SW480 (cell line): ENCODE data around the gene RNASEH1.

Experiments used
- DNase-seq: peaks from one replicate; pipeline ENCODE4 v3.0.0-alpha.2; 2016; ENCODE audit warnings: low spot score

RNASEH1 gene, protein sequence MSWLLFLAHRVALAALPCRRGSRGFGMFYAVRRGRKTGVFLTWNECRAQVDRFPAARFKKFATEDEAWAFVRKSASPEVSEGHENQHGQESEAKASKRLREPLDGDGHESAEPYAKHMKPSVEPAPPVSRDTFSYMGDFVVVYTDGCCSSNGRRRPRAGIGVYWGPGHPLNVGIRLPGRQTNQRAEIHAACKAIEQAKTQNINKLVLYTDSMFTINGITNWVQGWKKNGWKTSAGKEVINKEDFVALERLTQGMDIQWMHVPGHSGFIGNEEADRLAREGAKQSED

DNA sequence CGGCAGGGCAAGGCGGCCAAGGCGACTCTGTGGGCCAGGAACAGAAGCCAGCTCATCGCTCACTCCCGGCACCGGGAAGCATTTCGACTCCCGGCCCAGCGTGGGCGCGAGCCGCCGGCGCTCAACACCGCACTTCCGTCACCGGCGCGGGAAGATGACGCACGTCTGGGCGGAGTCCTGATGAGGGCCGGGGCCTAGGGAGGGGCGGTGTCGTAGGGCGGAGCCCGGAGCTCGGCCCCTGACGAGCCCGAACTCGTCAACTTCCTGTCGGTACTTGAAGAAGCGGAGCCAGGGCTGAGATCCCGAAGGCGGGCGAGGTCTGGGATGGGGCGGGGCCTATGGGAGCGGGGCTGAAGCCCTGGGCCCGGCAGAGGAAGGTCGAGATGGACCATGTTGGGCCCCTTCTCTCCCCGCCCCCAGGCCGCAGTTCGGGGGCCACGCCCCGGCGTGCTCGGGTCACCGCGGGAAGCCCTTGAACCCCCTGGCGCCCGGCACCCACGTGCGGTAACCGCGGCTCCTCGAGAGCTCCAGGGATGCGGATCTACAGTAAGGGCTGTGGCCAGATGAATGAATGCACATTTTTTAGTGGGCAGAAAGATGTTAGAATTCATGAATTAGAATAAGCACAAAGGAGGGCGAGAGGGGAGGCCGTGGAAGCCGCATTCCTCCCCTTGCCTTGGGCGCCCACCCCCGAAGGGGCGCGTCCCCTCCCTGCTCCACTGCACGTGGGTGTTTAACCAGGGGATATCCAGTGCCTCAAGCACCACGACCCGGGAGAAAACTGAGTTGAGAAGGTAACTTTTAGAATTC, at the start of gene RNASEH1:
RNASEH1 (minus strand) TSS at position 129 of the 810 bp plus-strand sequence; CDS start at position 56, 73 bp downstream.
- DNase-seq, result peak; percentile 99

DNA sequence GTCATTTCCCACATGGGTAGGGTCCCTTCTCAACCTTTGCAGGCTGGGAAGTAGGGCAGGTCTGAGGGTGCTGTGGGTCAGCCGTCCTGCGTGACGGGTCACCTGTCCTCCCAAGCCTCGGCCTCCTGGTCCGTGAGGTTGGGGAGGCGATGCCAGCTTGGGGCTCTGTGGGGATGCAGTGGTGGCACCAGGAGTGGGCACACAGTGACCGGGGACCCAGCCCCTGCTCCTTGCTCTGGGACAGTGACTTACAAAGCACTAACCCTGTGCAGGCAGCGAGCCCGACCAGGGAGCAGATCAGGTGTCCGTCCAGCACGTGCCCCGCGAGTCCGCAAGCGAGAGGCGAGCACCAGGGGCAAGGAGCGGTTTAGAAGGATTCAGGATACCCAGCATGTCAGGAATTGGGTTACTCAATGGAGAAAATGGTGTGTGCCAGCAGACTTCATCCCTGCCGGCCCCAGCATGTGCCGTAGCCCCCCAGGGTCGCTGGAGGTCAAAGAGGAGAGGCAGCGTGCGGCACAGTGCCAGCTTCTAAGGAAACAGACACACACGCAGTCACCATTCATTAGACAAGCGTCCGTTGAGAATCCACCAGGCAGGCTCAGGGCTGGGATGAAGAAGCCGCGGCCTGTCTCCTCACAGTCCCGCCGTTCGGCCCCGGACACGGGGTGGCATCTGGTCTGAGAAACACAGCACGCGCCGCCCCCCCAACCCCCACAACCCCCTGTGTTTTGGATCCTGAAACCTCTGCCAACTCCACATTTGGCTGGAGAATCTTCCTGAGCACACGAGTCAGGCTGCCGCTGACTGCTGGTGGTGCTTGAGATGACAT, 48.5 kb upstream of the RNASEH1 start:
- DNase-seq, result no peak

DNA sequence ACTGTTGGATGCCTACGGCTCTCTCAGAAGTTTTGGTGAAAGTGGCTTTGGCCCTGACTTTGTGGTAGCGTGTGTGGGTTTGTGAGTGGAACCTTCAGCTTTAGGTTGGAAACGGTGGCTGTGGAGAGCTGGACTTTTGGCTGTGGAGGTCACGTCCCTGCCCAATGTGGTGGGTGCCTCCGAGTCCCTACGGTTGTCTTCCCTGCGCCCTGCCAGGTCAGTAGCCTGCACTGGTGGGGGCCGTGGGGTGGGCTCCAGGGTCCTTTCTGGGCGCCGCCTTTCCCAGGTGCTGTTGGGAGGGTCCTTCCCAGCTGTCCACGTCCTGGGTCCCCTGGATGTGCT, 47.9 kb upstream of the RNASEH1 start:
- no peak for DNase-seq

DNA sequence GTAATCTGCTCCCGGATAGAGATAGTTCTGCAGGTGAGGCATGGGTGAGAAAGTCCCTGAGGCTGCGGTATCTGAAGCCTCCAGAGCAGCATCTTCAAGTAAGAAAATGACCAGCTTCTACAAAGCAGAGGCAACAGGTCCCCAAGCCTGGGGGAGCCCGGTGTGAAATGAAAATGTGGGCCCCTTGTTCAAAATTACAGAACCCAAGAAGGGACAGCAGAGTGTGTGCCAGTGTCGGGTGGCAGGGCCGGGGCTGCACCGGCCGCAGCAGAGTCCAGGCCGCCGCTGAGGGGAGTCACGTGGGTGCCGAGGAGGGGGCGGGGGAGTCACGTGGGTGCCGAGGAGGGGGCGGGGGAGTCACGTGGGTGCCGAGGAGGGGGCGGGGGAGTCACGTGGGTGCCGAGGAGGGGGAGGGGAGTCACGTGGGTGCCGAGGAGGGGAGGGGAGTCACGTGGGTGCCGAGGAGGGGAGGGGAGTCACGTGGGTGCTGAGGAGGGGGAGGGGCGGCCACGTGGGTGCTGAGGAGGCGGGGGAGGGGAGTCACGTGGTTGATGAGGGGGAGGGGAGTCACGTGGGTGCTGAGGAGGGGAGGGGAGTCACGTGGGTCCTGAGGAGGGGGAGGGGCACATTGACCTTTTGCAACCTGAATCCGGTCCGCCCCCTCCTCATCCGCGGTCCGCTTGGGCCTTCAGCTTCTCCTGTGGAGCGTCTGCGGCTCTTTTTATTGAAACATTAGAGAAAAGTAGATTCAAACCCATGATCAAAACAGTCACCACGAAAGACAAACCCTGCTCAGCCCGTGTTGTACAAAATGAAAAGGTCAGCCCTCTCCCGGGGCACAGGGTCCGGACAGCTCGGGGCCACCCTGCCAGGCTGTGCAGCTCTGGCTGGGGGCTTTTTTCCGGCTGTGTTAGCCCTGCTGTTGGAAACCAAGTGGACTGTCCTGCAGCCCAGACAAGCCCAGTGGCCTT, 47.1 kb upstream of the RNASEH1 start:
- DNase-seq, result peak; percentile 93

DNA sequence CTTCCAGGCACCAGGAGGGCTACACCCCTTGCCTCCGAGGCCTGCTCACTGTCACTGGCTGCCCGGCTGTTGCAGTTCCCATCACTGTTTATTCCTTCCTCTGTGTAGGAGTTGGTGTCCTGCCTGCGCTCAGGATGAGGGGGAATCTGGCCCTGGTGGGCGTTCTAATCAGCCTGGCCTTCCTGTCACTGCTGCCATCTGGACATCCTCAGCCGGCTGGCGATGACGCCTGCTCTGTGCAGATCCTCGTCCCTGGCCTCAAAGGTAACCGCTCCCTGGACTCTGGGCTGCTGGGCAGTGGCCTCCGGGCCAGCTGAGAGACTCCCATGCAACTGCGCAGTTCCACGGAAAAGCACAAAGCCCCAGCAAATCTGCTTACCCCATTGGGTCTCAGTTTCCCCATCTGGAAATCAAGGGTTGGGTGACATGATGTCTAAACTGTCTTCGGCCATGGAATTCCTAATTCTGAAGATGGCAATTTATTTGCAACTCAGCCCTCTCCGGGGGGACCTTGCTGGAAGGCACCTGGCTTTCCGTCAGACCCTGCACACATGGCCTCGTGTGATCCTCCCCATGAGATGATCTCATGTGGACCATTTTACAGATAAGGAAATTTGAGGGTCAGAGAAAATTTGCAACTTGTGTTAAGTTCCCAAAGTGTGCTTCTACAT, 46.2 kb upstream of the RNASEH1 start:
- DNase-seq, result no peak

DNA sequence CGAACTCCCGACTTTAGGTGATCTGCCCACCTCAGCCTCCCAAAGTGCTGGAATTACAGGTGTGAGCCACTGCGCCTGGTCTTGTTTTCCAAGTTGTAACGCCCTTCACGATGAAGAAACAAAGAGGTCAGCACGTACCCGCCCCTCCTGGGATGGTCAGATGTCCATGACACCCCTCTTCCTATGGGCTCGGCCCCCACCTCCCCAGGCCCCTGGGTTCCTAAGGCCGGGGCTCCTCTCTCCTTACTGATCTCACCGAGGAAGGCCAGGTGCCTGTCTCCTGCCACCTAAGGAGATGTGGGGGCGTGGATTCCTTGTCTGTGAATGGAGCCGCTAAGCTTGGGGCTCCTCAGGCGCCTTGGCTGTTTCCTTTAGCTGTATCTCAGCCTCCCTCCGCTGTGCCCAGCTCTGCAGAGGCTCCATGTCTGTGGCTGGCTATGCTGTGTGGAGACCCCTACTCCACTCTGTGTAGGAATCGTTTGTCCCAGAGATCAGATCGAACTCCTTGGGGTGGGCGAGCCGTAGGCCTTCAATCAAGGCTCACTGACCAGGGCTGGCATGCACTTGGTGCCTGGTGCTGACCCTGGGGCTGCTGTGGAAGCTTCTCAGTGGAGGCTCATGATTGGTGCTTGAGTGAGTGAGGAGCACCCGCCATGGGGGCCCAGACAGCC, 45.5 kb upstream of the RNASEH1 start:
- DNase-seq, result no peak

DNA sequence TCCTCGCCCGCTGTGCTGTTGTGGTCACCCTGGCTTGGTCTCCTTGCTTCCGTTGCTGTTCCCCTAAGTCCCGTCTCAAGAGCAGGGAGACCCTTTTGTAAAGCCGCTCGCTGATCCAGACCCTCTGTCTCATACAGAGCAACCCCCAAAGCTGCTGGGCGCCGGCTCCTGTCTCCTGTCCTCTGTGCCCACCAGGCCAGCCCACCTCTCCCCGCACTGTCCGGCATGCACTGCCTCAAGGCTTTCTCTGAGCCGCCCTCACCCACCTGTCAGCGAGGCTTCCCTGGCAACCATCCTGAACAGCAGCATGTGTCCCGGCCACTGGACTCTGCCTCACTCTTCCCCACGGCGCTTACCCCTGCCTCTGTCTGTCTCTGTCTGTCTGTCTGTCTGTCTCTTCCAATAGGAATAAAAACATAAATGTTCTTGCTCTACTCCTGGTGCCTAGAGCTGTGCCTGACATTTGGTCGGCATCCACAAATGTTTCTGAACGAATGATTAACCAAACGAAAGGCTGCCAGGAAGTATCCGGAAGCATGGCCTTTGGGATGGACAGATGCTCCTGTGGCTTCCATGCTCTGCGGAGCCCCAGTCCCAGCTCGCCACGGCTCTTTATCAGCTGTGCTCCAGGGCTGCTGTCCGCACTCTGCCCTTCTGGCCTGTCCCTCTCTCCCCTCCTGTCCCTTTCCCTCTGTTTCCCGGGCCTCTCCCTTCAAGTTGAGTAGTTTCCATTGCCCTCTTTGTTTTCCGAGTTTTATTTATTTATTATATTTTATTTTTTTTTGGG, 44.6 kb upstream of the RNASEH1 start:
- no peak for DNase-seq

DNA sequence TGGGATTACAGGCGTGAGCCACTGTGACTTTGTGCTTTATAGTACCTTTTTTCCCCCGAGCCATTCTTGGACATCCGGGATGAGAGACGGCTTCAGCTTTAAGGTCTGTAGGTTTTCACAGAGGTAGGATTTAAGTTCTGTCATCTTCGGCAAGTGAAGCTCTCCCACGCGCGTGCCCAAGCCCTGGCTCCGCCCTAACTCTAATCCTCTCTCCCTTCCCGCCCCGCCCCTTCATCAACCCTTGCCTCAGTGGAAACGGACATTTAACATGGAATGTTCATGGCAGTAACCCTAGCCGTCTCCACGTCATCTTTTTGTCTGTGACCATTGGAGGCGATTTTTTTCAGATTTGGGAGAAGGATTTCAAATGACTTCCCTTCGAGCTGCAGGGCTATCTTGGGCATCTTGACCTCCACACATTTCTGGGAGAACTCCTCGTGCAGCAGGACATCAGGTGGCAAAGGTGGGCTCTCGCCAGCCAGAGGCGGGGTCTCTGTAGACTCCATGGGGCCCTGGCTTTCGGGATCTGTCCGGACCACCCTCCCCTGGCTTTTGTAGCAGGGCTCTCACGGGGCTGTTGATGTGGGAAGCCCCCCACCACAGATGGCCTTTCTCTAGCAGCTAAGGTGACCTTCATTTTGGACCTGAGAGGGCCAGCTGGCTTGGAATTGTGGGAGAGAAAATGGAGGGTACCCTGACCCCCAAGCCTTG, 43.6 kb upstream of the RNASEH1 start:
- peak; percentile 37 for DNase-seq

DNA sequence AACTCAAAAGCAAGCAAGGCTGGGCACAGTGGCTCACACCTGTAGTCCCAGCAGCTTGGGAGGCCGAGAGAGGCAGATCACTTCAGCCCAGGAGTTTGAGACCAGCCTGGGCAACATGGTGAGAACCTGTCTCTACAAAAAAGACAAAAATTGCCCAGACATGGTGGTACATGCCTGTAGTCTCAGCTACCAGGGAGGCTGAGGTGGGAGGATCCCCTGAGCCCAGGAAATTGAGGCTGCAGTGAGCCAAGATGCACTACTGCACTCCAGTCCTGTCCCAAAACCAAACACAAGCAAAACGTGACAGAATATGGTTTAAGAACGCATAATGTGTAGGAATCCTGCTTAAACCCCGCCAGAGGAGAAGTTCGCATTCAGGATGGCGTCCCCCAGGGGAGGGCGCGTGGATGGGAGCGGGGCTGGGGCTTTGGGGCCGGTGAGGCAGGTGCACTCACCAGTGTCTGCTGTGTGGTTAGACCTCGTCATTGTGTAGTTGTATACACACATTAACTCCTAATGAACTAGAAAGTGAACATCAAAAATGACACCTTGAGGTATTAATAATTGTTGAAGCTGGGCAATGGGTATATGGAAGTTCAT, 42.2 kb upstream of the RNASEH1 start:
- DNase-seq, result no peak

DNA sequence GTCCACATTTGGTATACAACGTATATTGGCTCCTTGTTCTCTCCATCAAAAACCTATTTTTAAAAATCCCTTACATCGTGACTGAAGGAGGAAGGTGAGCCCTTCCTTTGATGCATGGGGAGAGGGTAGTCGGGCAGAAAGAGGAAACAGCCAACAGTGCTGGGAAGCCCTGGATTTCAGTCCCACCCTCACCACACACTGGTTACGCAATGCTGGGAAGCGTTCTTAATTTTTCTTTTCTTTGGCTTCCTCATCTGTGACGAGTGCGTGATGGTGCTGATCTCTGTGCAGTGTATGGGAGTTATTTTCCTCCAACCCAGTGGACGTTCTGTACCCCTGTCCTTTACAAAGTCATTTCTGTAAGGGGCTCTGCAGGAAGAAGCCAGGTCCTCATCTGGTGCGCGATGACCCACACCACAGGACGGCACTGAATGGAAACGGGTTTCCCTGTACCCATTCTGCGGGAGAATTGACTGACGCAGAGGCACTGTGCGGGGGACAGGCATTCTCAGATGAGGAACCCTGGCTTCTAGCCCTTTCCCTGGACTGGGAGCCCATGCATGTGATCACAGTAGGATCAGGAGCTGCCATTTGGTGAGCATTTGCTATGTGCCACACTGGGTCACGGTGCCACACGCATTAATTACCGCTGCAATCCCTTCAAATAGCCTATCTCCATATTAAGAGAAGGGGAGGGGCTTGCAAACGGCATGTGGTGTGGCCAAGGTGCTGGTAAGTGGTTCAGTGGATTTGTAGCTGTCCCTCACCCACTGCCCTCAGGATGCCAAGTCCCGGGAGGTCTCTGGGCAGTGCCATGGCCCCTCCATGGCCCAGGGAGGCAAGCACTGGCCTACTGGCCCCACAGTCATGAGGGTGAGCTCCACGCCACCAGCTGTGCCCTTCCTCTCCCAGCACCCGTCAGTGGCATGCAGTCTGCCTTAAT, 41.0 kb upstream of the RNASEH1 start:
- DNase-seq, result no peak

DNA sequence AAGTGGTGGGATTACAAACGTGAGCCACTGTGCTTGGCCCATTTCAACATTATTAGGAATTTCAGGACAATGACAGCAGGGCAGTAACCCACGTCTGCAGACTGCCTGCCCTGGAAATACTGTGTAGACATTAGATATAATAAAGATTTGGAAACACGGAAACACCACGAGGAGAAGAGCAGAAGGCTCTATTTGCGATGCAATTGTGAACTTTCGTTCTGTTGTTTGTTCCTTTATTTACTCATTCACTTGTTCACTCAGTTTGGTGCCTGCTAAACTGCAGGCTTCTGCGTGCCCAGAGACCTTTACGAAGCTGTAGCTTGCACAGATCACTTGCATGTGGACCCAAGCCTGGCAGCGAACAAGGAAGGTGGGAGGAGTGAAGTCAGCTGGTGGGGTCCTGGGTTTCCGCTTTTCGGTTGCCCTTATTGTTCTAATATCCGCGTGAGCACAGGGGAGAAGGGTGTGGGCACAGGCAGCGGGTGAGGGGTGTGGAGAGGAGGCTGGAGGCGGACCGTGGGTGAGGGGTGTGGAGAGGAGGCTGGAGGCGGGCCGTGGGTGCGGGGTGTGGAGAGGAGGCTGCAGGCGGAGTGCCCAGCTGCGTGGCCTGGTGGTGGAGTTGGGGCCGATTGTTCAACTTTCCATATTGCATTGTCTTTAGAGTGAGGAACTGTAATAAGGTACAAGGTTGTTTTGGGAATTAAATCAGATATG, 40.2 kb upstream of the RNASEH1 start:
- DNase-seq, result no peak

DNA sequence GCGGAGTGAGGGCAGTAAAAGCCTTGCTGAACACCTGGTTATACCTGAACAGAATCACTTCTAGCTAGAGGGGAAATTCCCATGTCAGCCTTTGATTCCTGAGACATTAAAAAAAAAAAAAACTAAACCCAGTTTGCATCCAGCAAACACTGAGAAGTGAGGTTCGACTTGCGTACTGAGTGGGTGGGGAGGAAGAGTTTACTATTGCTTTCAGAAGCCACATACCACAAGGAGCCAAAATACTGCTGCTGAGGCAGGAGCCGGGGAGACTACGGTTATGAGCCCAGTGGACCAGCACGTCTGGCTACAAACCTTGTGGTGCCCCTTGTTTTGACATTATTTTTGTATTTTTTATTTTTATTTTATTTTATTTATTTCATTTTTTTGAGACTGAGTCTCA, 39.4 kb upstream of the RNASEH1 start:
- no peak for DNase-seq

DNA sequence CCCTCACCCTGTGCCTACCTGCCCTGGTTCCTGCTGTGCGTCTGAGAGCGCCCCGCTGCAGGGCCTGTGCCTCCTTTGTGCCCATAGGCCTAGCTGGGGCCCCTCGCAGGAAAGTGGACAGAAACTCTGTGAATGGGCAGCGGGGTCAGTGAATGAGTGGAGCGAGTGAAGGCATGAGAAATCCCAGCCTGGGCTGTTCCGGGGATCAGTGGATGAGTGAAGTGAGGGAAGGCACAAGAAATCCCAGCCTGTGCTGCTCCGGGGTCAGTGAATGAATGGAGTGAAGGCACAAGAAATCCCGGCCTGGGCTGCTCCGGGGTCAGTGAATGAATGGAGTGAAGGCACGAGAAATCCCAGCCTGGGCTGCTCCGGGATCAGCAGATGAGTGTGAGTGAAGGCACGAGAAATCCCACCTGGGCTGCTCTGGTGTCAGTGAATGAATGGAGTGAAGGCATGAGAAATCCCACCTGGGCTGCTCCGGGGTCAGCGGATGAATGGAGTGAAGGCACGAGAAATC, 38.8 kb upstream of the RNASEH1 start:
- DNase-seq, result no peak

DNA sequence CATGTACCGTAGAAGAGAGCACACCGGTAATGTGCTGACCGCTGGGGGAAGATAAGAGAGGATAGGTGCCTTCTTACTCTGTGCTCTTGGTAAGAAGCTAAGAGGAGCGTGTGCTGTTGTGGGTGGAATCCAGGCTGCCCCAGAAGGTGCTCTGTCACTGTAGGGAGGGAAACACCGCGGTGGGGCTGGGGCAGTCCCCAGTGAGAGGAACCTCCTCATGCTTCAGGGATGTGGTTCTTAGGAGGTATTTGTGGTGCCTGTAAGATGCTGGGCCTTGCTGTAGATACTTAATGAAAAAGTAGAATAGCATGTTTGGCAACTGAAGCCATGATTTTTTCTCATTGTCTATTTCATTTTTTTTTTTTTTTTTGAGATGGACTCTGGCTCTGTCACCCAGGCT, 37.9 kb upstream of the RNASEH1 start:
- DNase-seq, result no peak

DNA sequence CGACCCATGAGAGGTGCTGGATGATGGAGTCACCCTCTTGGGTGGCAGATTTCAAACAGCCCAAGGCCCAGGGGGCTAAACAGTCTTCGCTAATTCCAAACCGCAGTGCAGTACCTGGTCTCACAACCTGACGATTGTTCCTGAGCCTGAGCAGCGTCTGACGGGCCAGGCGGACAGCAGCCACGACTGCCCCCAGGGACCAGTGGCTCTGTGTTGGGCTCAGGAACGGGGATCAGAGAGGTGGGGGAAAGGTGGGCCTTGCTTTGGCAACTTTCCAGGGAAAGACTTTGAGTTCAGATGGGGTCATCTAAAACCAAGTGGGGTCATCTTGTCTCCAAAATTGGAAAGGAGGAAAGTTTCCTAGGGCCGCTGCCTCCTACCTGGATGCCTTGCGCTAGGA, 37.3 kb upstream of the RNASEH1 start:
- DNase-seq, result no peak

DNA sequence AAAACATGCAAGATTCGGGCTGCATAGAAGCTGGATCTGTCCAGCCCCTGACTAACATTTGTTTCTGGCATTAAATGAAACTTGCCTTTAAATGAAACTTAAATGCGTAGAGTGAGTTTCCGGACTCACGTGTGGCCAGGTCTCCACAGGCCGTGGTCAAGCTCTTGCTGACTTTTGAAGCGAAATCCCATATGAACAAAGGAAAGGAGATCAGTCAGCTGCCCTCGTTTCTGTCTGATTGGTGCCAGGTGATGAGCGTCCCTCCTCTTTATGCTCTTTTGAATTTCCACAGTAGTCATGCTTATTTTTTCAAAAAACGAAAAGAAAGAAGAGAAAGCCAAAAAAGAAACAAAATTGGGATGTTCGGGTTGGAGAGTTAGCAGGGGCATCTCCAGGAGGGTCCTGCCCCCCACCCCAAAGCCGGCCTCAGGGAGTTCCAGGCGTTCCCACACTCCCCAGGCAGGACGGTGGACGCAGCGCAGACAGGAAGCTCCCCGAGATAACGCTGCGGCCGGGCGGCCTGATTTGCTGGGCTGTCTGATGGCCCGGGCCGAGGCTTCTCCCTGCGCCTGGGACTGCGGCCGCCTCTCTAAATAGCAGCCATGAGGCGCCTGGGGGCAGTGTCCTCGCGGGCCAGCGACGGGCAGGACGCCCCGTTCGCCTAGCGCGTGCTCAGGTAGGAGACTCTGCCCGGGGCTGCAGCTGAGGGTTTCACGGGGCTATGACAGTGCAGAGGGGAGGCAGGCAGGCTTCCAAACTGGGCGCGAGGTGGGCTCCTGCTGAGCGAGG, 36.6 kb upstream of the RNASEH1 start, which contains the start of gene COLEC11:
COLEC11 (plus strand) TSS at position 620 of the 789 bp plus-strand sequence. CDS start 9,229 bp downstream, outside the sequence.
- DNase-seq, result no peak
